ENCODE results near the gene UBAC1.
"Not testable (repeated sequence)": the region's sequence is repeated elsewhere in the genome, so short reads cannot be mapped to it uniquely, and the experiment has no call there.

The UBAC1 gene

DNA sequence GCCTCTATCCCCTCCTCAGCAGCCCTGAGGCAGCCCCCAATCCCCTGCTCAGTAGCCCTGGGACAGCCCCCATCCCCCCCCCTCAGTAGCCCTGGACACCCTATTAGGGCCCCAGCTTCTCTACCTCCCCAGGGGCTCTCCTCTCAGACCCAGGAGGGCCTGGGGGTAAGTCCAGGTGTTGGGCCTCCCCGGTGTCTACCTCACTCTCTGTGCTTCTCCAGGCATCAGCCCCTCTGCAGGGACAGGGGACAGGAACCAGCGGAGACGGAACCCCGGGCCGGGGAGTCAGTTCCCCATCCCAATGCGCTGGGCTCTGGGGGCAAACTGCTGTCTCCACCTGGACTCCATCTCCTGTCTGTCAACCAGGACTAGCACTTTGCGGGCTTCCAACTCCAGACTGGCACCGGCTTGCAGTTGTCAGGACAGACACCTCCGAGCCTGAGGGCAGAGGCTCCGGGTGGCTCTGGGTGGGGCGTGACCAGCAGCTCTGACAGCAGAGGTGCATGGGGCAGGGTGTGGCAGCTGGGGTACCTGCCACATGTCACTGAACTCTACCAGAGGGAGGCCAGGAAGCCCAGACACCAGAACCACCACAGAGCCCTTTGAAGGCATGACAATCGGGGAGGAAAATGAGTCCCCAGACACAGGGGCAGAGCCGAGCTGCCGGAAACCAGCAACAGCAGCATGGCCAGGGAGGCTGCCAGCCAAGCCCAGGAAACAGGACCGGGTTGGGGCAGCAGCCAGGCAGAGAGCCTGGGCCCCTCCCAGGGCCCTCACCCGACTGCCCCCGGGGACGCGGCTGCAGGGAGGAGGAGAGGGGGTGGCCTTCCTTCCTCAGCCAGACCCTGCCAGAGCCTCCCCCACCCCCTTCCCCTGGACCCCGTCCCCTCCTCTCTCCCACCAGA is 17.7 kb upstream of the UBAC1 start:
- DNase-seq: no peak

DNA sequence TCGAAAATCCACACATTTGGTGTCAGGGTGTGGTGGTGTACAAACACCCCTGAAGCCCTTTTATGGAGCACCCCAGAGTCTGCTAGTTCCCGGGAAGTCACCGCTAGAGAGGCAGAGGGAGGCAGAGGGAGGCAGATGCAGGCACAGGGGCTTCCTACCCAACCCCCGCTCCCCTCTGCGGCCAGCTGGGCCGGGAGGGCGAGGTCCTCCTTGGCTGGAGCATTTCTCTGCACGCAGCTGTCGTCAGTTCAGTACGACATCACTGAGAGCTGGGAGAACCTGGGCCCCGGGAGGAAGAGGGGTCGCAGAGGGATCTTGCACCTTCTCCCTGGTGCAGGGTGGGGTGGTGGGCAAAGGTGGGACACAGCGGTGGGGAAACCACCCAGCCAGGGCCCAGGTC is 15.8 kb upstream of the UBAC1 start:
- no peak for DNase-seq

DNA sequence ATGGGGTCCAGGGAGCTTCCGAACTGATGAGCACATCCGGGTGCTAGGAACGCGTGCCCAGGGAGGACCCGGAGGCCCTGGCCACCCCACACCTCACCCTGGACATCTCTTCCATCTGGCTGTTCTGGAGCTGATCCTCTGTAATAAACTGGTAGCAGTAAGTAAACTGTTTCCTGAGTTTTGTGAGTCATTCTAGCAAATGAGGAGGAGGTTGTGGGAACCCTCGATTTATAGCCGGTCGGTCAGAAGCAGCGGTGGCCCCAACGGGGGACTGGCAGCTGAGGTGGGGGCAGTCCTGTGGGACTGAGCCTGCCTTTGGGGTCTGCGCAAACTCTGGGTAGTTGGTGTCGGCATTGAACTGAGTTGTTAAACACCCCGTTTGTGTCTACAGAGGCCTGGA is 15.4 kb upstream of the UBAC1 start:
- DNase-seq: no peak

GRCh38 chr9:135975834-135976233 is 14.7 kb upstream of the UBAC1 start:
- DNase-seq: no peak

GRCh38 chr9:135974220-135974573 is 13.0 kb upstream of the UBAC1 start:
- no peak for DNase-seq

DNA sequence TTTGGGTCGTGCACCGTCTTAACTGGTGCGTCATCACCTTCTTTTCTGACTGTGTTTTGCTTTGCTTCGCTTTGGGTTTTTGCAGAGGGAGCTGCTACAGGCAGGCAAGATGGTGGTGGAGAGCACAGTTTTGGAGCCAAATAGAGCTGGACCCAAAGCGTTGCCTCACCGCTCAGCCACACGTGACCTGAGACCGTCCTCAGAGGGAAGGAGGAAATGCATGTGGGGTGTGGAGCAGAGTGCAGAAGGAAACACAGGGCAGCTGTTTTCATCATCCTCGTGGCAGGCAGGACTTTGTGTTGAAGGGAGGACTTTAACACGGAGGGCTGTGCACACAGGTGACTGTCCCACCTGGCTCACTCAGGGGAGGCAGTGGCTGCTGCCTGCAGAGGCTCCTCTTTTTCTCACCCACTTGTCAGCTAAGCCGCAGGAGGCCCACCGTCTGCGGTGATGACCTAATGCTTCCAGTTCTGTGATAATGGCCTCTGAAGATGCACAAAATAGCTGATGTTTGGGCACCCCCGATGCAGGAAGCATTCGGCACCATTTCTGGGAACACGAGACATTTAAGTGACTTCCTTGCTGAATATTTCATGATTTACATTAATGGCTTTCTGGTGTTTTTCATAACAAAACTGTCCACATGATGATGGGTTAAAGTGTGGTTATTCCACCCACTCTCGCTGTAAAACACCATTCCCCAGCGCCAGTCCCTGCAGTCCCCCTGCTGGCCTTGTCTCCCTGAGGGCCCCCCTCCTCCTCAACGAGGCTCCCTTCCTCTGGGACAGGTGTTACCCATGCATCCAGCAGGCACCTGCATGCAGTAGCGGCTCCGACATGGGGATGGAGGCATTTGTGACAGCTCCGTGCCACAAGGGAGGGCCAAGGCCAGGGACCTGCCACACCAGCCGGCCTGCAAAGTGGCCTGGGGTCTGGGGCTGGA is 12.4 kb upstream of the UBAC1 start:
- DNase-seq: no peak

GRCh38 chr9:135971892-135972291 is 10.7 kb upstream of the UBAC1 start:
- DNase-seq: peak; percentile 18

DNA sequence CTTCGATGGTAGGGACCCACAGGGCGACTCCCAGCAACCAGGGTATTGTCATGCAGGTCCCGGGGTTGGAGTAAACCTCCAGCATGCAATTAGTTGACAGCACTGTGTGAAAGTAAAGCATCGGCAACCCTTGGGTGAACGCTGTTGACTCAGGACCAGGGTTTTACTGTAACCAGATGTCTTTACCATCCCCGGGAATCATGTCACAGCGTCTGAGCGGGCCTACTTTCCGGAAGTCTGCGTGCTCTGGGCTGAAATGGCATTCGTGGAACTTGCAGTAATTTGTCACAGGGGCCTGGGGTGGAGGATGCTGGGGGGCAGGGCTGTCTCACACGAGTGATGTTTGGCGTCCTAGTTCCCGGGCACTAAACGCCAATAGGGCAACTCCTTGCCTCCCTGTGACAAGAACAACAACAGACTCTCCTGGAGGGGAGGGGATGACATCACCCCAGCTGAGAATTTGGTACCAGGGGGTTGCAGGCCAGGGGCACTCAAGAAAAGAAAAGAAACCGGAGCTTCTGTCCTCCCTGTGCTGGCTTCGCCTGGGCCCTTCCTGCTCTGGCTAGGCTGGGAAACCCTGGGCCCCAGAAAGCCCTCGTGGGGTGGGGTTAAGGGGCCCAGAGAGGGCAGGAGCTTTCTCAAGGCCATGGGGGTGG is 10.1 kb upstream of the UBAC1 start:
- no peak for DNase-seq

- no peak for DNase-seq
Observed at GRCh38 chr9:135970128-135970815, 9.1 kb upstream of the UBAC1 start.

- DNase-seq: no peak
Observed at GRCh38 chr9:135969064-135969683, 8.0 kb upstream of the UBAC1 start.

- DNase-seq: no peak
Observed at GRCh38 chr9:135968601-135969000, 7.4 kb upstream of the UBAC1 start.

- DNase-seq: no peak
Observed at GRCh38 chr9:135968083-135968476, 6.9 kb upstream of the UBAC1 start.

GRCh38 chr9:135966916-135967260 is 5.7 kb upstream of the UBAC1 start:
- DNase-seq: not testable (repeated sequence)

- no peak for DNase-seq
Observed at GRCh38 chr9:135965124-135965756, 4.1 kb upstream of the UBAC1 start.

- no peak for DNase-seq
Observed at GRCh38 chr9:135963938-135964337, 2.8 kb upstream of the UBAC1 start.

DNA sequence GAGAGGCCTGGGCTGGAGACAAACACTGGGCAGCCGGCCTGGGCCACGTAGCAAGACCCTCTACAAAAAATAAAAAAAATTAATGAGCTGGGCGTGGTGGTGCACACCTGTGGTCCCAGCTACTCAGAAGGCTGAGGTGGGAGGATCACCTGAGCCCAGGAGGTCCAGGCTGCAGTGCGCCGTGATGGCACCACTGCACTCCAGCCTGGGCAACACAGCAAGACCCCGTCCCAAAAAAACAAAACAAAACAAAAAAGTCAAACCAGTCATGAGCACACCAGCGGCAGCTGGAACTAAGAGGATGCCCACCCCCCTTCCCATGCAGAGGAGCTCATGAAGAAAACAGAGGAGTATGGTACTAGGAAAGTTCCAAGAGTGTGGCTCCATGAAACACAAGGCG is 2.2 kb upstream of the UBAC1 start:
- no peak for DNase-seq

DNA sequence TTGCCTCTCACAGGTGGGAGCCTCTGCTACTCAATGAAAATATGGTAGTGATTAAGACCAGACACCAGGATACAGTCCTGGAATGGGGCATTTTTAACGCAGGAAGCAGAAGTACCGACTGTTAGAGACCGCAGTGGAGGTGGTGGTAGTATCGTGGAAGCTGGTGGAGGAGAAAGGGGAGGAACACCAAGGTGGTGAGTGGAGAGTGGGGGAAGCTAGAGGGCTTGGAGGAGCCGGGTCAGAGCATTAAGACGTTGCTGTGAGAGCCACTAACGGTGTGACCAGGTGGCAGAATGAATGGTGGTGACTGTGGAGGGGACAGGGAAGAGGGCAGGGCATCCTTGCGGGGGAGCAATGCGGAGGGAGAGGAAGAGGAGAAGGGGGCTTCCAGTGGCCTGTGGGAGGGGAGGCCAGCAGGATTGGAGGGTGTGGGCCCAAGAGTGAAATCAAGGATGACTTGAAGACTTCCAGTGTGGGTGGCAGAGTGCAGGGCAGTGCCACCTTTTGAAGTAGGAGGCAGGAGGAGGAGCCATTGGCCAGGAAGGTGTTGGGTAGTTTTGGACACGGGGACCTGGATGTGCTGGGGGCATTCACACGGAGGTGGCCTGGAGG is 1.6 kb upstream of the UBAC1 start:
- no peak for DNase-seq

DNA sequence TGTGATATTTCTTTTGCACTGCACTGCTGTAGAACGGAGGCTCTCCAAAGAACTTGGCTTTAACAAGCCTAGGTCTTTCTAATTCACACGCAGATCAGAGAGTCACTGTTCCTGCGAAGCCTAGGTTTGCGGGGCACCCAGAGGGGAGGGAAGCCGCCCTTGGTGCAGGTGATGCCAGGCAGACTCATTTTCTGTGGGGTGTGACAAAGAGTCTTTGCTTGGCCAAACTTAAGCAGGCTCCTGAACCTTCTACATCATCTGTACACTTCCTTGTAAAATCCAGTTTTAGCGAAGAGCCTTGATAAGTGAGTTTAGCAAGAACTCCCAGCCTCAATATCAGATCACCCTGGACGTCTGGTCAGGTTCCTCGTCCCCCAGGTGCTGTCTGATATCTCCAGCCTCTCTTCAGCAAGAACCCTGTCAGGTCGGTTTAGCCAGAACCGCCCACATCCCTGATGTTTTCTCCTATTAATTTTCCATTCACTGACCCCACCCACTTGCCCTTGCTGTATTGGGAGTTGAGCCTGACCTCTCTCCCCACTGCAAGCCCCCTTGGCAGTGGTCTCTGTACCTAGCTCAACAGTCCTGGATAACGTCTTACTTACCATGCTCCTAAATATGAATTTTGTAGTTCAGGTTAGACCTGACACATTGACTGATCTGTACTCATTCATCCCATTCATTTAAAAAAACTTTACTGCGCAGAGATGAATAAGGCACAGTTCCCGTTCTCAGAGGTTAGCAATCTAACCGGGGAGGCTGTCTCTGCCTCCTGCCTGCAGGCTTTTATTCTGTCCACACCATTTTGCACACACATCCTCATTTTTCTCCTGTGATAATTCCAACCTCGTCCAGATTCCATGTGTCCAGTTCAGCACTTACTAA is 880 bp upstream of the UBAC1 start:
- DNase-seq: peak; percentile 61

- DNase-seq: peak; percentile 7
Observed at GRCh38 chr9:135960411-135961276, 529 bp downstream of the UBAC1 start.

Measured in NCI-H510A treated with DMSO at 0.1 percent for 48 hours (cell line).